K562 (cell line): Measurements from ENCODE around the gene ZDHHC11B.
"Not testable (repeated sequence)": the region's sequence is repeated elsewhere in the genome, so short reads cannot be mapped to it uniquely, and the experiment has no call there.

ENCODE experiments used
- KDM5B ChIP-seq: fragments of 200-600 bp; sonication (generic); IDR thresholded peaks from 2 replicates; pipeline ENCODE4 v1.6.1; 2012; ENCODE audit warnings: low read depth, mild to moderate bottlenecking, moderate library complexity, low read length, control low read depth, inconsistent platforms; ENCODE audit not compliant: insufficient replicate concordance
- MYC ChIP-seq, 2 experiments: fragments of 250-450 bp in 1 of 2; sonication (Bioruptor Pico) in 1 of 2; IDR thresholded peaks; 2 replicates each; pipeline versions ENCODE4 v1.5.1 to v1.6.1; 2012 to 2021; ENCODE audit warnings: low read depth in 2 of 2, borderline replicate concordance in 1 of 2, improper control_type of control experiment in 1 of 2, low read length in 1 of 2, mild to moderate bottlenecking in 1 of 2, moderate library complexity in 1 of 2
- NR1H2 ChIP-seq: sonication (generic); formaldehyde crosslinking; IDR thresholded peaks from 2 replicates; pipeline ENCODE4 v1.4.0; 2020; ENCODE audit warnings: mild to moderate bottlenecking, missing genetic modification reagents
- POLR2A ChIP-seq: fragments of 450-650 bp; conservative IDR thresholded peaks from 2 replicates; pipeline ENCODE4 v1.6.1; 2016
- ZNF589 ChIP-seq: fragments of 200-800 bp; sonication (Bioruptor generic); IDR thresholded peaks from 2 replicates; pipeline ENCODE4 v1.6.1; 2016; ENCODE audit warnings: low read depth, missing genetic modification characterization, missing compliant biosample characterization
- TF ChIP-seq, protein P1 (sequence below), 2 experiments: fragments of 200-800 bp in 1 of 2; sonication (Bioruptor generic) in 1 of 2; sonication (generic) in 1 of 2; formaldehyde crosslinking in 1 of 2; IDR thresholded peaks in 1 of 2; conservative IDR thresholded peaks in 1 of 2; 2 replicates each; pipeline versions ENCODE4 v1.5.0 to v1.6.1; 2016 to 2020; ENCODE audit warnings: missing compliant biosample characterization in 1 of 2, missing genetic modification characterization in 1 of 2, missing genetic modification reagents in 1 of 2
- TF ChIP-seq, protein P2 (sequence below), 3 experiments: IDR thresholded peaks in 2 of 3; conservative IDR thresholded peaks in 1 of 3; 2 replicates each; pipeline ENCODE4 v1.5.1; 2011 to 2012; ENCODE audit warnings: low read length in 3 of 3, mild to moderate bottlenecking in 3 of 3, control low read depth in 2 of 3, improper control_type of control experiment in 1 of 3, inconsistent platforms in 1 of 3, low read depth in 1 of 3, mixed read lengths in 1 of 3, moderate library complexity in 1 of 3; ENCODE audit not compliant: insufficient read depth in 2 of 3

DNA sequence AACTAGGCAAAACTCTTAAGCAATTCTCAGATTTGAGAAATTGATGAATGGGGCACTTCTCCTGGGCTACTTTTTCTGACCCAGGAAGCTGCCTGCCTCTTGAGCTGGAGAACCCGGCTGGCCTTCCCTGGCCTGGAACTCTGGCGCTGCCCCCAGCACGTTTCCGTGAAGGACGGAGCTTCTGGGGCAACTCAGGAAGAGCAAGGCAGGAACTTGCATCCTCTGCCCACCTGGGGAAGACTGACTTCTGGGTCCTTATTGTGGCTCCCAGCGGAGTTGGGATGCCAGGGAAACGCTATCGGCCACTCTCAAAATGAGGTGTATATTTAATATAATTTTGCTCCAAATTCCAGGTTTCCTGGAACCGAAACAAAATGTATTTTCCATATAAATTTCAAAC is 26.9 kb upstream of the ZDHHC11B start:
- not testable (repeated sequence) for TF ChIP-seq ZNF589; POLR2A; KDM5B; MYC (IDR thresholded peaks at IDR 0.05; ENCODE audit: low read depth, low read length); MYC (CRISPR knock-in tag; IDR thresholded peaks at IDR 0.05; ENCODE audit: borderline replicate concordance, low read depth); NR1H2 (CRISPR knock-in tag)
- TF ChIP-seq, protein P1, sequence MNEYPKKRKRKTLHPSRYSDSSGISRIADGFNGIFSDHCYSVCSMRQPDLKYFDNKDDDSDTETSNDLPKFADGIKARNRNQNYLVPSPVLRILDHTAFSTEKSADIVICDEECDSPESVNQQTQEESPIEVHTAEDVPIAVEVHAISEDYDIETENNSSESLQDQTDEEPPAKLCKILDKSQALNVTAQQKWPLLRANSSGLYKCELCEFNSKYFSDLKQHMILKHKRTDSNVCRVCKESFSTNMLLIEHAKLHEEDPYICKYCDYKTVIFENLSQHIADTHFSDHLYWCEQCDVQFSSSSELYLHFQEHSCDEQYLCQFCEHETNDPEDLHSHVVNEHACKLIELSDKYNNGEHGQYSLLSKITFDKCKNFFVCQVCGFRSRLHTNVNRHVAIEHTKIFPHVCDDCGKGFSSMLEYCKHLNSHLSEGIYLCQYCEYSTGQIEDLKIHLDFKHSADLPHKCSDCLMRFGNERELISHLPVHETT (CRISPR knock-in tag; conservative IDR thresholded peaks at IDR 0.05 in 1 of 2, IDR thresholded peaks at IDR 0.05 in 1 of 2), result not testable (repeated sequence)
- TF ChIP-seq, protein P2, sequence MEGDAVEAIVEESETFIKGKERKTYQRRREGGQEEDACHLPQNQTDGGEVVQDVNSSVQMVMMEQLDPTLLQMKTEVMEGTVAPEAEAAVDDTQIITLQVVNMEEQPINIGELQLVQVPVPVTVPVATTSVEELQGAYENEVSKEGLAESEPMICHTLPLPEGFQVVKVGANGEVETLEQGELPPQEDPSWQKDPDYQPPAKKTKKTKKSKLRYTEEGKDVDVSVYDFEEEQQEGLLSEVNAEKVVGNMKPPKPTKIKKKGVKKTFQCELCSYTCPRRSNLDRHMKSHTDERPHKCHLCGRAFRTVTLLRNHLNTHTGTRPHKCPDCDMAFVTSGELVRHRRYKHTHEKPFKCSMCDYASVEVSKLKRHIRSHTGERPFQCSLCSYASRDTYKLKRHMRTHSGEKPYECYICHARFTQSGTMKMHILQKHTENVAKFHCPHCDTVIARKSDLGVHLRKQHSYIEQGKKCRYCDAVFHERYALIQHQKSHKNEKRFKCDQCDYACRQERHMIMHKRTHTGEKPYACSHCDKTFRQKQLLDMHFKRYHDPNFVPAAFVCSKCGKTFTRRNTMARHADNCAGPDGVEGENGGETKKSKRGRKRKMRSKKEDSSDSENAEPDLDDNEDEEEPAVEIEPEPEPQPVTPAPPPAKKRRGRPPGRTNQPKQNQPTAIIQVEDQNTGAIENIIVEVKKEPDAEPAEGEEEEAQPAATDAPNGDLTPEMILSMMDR (IDR thresholded peaks at IDR 0.05 in 2 of 3, conservative IDR thresholded peaks at IDR 0.05 in 1 of 3; ENCODE audit: insufficient read depth in 2 of 3, low read depth in 1 of 3, low read length in 3 of 3), result not testable (repeated sequence)
